Activated CD8-positive, alpha-beta memory T cell treated with anti-CD3 and anti-CD28 coated beads for 4 hours (primary cell): ENCODE data around the gene FILIP1.
"Not testable (repeated sequence)": the region's sequence is repeated elsewhere in the genome, so short reads cannot be mapped to it uniquely, and the experiment has no call there.

ENCODE experiments used
- DNase-seq, 2 donors: peaks; one replicate each; pipeline ENCODE4 v3.0.0-alpha.2; 2020; ENCODE audit warnings: low read depth in 2 of 2

Gene FILIP1

GRCh38 chr6:75421316-75422023, 72.1 kb downstream of the FILIP1 start:
- no peak for DNase-seq

- DNase-seq = no peak
Measured at GRCh38 chr6:75419980-75420379, 73.6 kb downstream of the FILIP1 start.

GRCh38 chr6:75419416-75419815, 74.2 kb downstream of the FILIP1 start:
- no peak for DNase-seq

- no peak for DNase-seq
Measured at GRCh38 chr6:75418233-75418632, 75.4 kb downstream of the FILIP1 start.

- no peak for DNase-seq
Measured at GRCh38 chr6:75416443-75416842, 77.2 kb downstream of the FILIP1 start.

- no peak for DNase-seq
Measured at GRCh38 chr6:75415804-75416203, 77.8 kb downstream of the FILIP1 start.

- no peak for DNase-seq
Measured at GRCh38 chr6:75414445-75415021, 79.1 kb downstream of the FILIP1 start.

- DNase-seq = no peak
Measured at GRCh38 chr6:75412969-75413662, 80.5 kb downstream of the FILIP1 start.

GRCh38 chr6:75410564-75410963, 83.0 kb downstream of the FILIP1 start:
- DNase-seq = not testable (repeated sequence)

- no peak for DNase-seq
Measured at GRCh38 chr6:75409928-75410327, 83.7 kb downstream of the FILIP1 start.

- no peak for DNase-seq
Measured at GRCh38 chr6:75409286-75409685, 84.3 kb downstream of the FILIP1 start.

- no peak for DNase-seq
Measured at GRCh38 chr6:75403563-75404080, 90.0 kb downstream of the FILIP1 start.

- DNase-seq = no peak
Measured at GRCh38 chr6:75402296-75402695, 91.3 kb downstream of the FILIP1 start.

GRCh38 chr6:75397656-75398465, 95.7 kb downstream of the FILIP1 start:
- DNase-seq = no peak

GRCh38 chr6:75397171-75397570, 96.4 kb downstream of the FILIP1 start:
- no peak for DNase-seq

- DNase-seq = no peak
Measured at GRCh38 chr6:75396005-75396800, 97.4 kb downstream of the FILIP1 start.

GRCh38 chr6:75393806-75394205, 99.8 kb downstream of the FILIP1 start:
- no peak for DNase-seq

- no peak for DNase-seq
Measured at GRCh38 chr6:75391276-75391675, 102.3 kb downstream of the FILIP1 start.

GRCh38 chr6:75386050-75386770, 107.4 kb downstream of the FILIP1 start:
- no peak for DNase-seq

- no peak for DNase-seq
Measured at GRCh38 chr6:75384116-75384515, 109.5 kb downstream of the FILIP1 start.

GRCh38 chr6:75382634-75382900, 111.0 kb downstream of the FILIP1 start:
- no peak for DNase-seq
